BJ (cell line): Measurements from ENCODE around the gene PTPRB. TPM values are rescaled to one million over a fixed set of nuclear protein-coding genes. Genes with fewer than 3 reads are reported as not detected.

Source experiments
- CTCF ChIA-PET: fragments of 350-600 bp; formaldehyde crosslinking; extraction: SDS; loops from one replicate; lab custom pipeline; 2021; ENCODE audit warnings: antibody characterized with exemption, inconsistent platforms; lab: Yijun Ruan, JAX
- POLR2A ChIA-PET: fragments of 300-600 bp; sonication (Branson Sonifier 250); formaldehyde crosslinking; extraction: SDS; loops from one replicate; lab custom pipeline; 2021; ENCODE audit warnings: antibody characterized with exemption; lab: Charles Lee
- DNase-seq: peaks from one replicate; pipeline ENCODE4 v3.0.0-alpha.2; 2011; ENCODE audit warnings: low read depth
- H3K27me3 ChIP-seq: 2 replicates; pipeline ENCODE4 v1.6.0; 2011; ENCODE audit warnings: low read length; ENCODE audit not compliant: control insufficient read depth, insufficient read depth
- H3K36me3 ChIP-seq: 2 replicates; pipeline ENCODE4 v1.5.1; 2011; ENCODE audit warnings: low read length; ENCODE audit not compliant: control insufficient read depth, insufficient read depth
- H3K4me3 ChIP-seq: 2 replicates; pipeline ENCODE4 v1.5.1; 2011; ENCODE audit warnings: low read depth, mild to moderate bottlenecking, control low read depth, low read length
- CTCF ChIP-seq: IDR thresholded peaks from 2 replicates; pipeline ENCODE4 v1.5.1; 2011; ENCODE audit warnings: low read depth, mild to moderate bottlenecking, control low read depth, inconsistent platforms, low read length, moderate library complexity; ENCODE audit not compliant: insufficient read depth
- polyA plus RNA-seq: library from polyadenylated mRNA; depleted of rRNA; stranded (reverse); fragments of >200 nt; gene quantifications from 2 replicates; pipeline ENCODE4 v1.2.3, GENCODE V29; 2011

The PTPRB gene
- polyA plus RNA-seq, 1 experiment, result 1.7 TPM

- Histone ChIP-seq H3K27me3 (no peaks in the 10 kb centered on the region), H3K4me3 (no peak overlapping the region), H3K36me3 (no peaks in the 10 kb centered on the region)
- ChIA-PET POLR2A (no interaction called here), CTCF (no interaction called here)
- DNase-seq, result no peak
- TF ChIP-seq CTCF, result no peak
These were observed 20.5 kb upstream of the PTPRB start for GRCh38 chr12:70657616-70658286.

- CTCF ChIA-PET, result no interaction called here
- Histone ChIP-seq H3K4me3 (no peak overlapping the region), H3K36me3 (no peaks in the 10 kb centered on the region), H3K27me3 (no peaks in the 10 kb centered on the region)
- POLR2A ChIA-PET, result no interaction called here
- DNase-seq, result no peak
- TF ChIP-seq CTCF, result no peak
These were observed 15.2 kb upstream of the PTPRB start for GRCh38 chr12:70652451-70652850.

GRCh38 chr12:70648831-70649230, 11.6 kb upstream of the PTPRB start:
- Histone ChIP-seq H3K36me3 (no peaks in the 10 kb centered on the region), H3K4me3 (no peak overlapping the region), H3K27me3 (no peaks in the 10 kb centered on the region)
- no peak for TF ChIP-seq CTCF
- CTCF ChIA-PET, result interaction anchor here (0.6 to 1.1 kb wide), 3 partner anchors 8 to 10 kb away, joined by 3 to 4 read pairs (median 4); no protein-coding TSS in a partner anchor
- DNase-seq, result peak; percentile 56
- POLR2A ChIA-PET, result no interaction called here

GRCh38 chr12:70648191-70648590, 11.0 kb upstream of the PTPRB start:
- Histone ChIP-seq H3K27me3 (no peaks in the 10 kb centered on the region), H3K4me3 (no peak overlapping the region), H3K36me3 (no peaks in the 10 kb centered on the region)
- POLR2A ChIA-PET, result no interaction called here
- no peak for DNase-seq
- CTCF ChIA-PET, result interaction anchor here (0.6 to 1.0 kb wide), 3 partner anchors 8 to 747 kb away, joined by 3 to 4 read pairs (median 3); no protein-coding TSS in a partner anchor
- TF ChIP-seq CTCF, result no peak

- Histone ChIP-seq H3K36me3 (no peaks in the 10 kb centered on the region), H3K27me3 (no peaks in the 10 kb centered on the region), H3K4me3 (no peak overlapping the region)
- POLR2A ChIA-PET, result no interaction called here
- no peak for TF ChIP-seq CTCF
- no peak for DNase-seq
- CTCF ChIA-PET, result no interaction called here
These were observed 9.6 kb upstream of the PTPRB start for GRCh38 chr12:70646850-70647249.
